Thyroid gland (tissue), 4 donors: ENCODE measurements around the gene TUBGCP3.

Experiments
- POLR2A ChIP-seq, 2 donors: fragments of 450-650 bp; IDR thresholded peaks; one replicate each; pipeline ENCODE4 v1.6.1; 2017; ENCODE audit warnings: antibody characterized with exemption in 2 of 2, mild to moderate bottlenecking in 2 of 2, moderate library complexity in 1 of 2
- TF ChIP-seq, protein P1 (sequence below), 6 experiments: fragments of 200-600 bp in 3 of 6; fragments of 450-650 bp in 3 of 6; sonication (generic) in 3 of 6; IDR thresholded peaks; one replicate each; pipeline ENCODE4 v1.5.1; 2016 to 2019; ENCODE audit warnings: antibody characterized with exemption in 6 of 6, mild to moderate bottlenecking in 2 of 6, inconsistent platforms in 1 of 6, moderate library complexity in 1 of 6

GRCh38 chr13:112634102-112634501 lies 46.1 kb upstream of the TUBGCP3 start:
- TF ChIP-seq, protein P1, sequence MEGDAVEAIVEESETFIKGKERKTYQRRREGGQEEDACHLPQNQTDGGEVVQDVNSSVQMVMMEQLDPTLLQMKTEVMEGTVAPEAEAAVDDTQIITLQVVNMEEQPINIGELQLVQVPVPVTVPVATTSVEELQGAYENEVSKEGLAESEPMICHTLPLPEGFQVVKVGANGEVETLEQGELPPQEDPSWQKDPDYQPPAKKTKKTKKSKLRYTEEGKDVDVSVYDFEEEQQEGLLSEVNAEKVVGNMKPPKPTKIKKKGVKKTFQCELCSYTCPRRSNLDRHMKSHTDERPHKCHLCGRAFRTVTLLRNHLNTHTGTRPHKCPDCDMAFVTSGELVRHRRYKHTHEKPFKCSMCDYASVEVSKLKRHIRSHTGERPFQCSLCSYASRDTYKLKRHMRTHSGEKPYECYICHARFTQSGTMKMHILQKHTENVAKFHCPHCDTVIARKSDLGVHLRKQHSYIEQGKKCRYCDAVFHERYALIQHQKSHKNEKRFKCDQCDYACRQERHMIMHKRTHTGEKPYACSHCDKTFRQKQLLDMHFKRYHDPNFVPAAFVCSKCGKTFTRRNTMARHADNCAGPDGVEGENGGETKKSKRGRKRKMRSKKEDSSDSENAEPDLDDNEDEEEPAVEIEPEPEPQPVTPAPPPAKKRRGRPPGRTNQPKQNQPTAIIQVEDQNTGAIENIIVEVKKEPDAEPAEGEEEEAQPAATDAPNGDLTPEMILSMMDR (IDR thresholded peaks at IDR 0.05) = no peak
- no peak for TF ChIP-seq POLR2A (IDR thresholded peaks at IDR 0.05)
